ENCODE results near the gene RABGAP1L.

RABGAP1L gene

DNA sequence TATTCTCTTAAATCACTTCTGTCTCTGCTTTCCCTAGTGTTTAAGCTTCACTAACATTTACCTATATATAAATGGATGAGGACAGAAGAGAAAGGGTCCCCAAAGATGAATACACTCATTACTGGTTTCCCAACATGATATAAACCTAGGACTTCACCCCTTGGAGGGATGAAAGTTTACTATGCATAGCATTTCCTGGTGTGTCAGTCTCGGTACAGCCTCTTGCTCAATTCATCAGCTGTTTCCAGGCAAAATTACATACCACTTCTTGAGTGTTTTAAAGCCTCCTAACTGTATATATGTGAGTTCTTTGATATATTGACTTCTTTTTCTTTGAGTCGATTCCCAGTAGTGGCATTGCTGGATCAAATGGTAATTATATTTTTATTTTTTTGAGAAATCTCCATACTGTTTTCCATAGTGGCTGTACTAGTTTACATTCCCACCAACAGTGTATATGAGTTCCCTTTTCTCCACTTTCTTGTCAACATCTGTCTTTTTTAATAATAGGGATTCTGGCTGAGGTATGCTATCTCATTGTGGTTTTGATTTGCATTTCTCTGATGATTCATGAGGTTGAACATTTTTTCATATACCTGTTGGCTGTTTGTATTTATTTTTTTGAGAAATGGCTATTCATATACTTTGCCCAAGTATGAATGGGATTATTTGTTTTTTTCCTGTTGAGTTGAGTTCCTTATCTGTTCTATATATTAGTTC is 581.1 kb downstream of the RABGAP1L start:
- Histone ChIP-seq H3K9me3 (ENCODE audit: insufficient read depth, low read depth, low read length) (no peaks in the 10 kb centered on the region), H3K36me3 (ENCODE audit: insufficient read depth, low read depth, low read length) (no peaks in the 10 kb centered on the region), H3K4me3 (ENCODE audit: low read length) (no peak overlapping the region), H3K9ac (ENCODE audit: low read depth, low read length) (no peak overlapping the region), H3K27ac (ENCODE audit: low read length) (no peak overlapping the region), H3K27me3 (ENCODE audit: insufficient read depth, low read length) (no peaks in the 10 kb centered on the region), H3K4me1 (ENCODE audit: insufficient read depth, low read length) (peaks cover 3% of the 10 kb centered on the region; the same call in 1 of the 2 replicates)

DNA sequence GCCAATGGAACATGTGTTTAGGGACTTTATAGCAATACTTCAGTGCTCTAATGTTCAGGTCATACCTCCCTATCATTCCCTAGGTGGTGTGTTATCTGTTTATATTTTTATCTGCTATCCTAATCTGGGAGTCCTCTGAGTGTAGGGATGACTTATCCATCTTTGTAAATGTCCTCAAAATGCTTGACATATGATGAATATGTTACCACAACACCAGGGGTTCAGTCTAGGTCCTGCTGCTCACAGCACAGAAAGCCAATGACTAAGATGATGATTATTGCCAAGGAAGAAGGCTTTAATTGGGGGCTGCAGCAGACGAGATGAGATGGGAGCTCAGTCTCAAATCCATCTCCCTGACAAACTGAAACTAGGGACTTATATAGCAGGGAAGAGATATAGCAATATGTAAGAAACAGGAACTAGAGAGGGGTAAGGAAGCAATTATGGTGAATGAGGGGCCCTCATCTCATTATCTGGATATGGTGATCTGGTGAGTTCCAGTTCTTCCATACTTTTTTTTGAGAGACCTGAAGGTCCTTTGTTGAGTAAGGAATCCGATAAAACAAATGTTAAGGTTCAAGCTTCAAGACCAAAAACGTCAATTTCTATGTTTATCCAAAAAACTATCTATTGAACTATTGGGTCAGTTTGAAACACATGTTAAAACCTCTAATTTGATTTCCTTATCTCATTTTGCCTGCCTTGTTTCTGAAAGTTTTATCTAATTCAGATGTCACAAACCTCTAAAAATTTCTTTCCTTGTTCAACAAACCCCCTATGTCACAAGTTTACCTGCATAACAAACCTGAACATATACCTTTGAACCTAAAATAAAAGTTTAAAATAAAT is 583.7 kb downstream of the RABGAP1L start:
- Histone ChIP-seq H3K4me3 (ENCODE audit: low read length) (no peak overlapping the region), H3K27me3 (ENCODE audit: insufficient read depth, low read length) (no peaks in the 10 kb centered on the region), H3K4me1 (ENCODE audit: insufficient read depth, low read length) (no peaks in the 10 kb centered on the region), H3K9ac (ENCODE audit: low read depth, low read length) (no peak overlapping the region), H3K27ac (ENCODE audit: low read length) (no peak overlapping the region), H3K36me3 (ENCODE audit: insufficient read depth, low read depth, low read length) (no peaks in the 10 kb centered on the region), H3K9me3 (ENCODE audit: insufficient read depth, low read depth, low read length) (no peaks in the 10 kb centered on the region)

DNA sequence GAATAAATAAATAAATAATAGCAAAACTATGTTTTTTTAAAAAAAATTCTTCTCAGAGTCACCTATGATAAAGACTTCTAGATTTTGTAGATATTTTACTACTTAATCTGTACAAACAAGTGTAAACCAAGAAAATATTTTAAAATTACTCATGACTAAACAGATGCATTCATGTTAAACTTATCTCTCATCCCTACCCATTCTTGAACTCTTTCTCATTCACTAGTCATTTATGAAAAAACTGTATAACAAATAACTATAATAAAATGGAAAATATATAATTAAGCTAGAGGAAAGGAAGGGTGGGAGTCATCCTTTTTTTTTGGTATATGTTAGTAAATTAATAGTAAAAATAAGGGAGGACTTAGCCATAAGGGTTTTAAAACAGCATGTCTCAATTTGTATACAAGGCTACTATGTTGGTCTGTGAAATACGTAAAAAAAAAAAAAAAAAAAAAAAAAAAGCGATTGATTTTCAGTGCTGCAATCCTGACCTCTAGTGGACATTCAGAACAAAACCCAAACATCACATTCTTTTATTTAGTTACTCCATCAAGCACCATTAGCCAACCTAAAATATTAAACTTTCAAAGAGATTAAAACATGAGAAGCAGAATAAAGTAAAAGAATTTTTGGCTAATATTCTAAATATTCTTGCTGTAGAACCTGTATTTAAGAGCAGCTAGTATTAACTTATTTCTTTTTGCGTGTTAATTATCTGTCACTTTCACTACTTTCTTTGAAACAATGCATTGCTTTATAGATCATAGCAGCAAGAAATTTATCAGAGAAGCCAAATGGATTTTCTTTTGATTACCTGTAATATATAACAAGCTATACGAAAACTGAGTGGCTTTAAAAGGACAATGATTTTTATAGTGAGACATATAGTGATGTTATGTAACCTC is 584.6 kb downstream of the RABGAP1L start:
- H3K9me3 ChIP-seq (ENCODE audit: insufficient read depth, low read depth, low read length), result no peaks in the 10 kb centered on the region
- no peak overlapping the region for H3K27ac ChIP-seq (ENCODE audit: low read length)
- no peak overlapping the region for H3K4me3 ChIP-seq (ENCODE audit: low read length)
- H3K36me3 ChIP-seq (ENCODE audit: insufficient read depth, low read depth, low read length), result no peaks in the 10 kb centered on the region
- H3K27me3 ChIP-seq (ENCODE audit: insufficient read depth, low read length), result no peaks in the 10 kb centered on the region
- H3K9ac ChIP-seq (ENCODE audit: low read depth, low read length), result no peak overlapping the region
- H3K4me1 ChIP-seq (ENCODE audit: insufficient read depth, low read length), result no peaks in the 10 kb centered on the region

DNA sequence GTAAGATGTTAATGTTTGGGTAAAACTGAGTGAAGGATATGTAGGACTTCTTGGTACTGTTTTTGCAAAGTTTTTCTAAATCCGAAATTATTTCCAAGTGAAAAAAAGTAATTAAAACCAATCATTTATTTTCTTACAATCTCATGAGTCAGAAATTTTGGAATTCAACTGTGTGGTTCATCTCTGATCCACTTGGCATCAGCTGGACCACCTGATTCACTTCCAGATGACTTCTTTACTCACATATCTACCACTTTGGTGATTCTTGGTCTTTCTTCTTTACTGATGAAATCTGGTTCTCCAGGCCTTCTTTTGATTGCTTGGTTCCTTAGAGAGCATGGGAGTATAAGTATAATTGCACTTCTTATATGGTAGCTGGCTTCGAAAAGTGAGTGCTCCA is 585.6 kb downstream of the RABGAP1L start:
- Histone ChIP-seq H3K27me3 (ENCODE audit: insufficient read depth, low read length) (no peaks in the 10 kb centered on the region), H3K27ac (ENCODE audit: low read length) (no peak overlapping the region)

DNA sequence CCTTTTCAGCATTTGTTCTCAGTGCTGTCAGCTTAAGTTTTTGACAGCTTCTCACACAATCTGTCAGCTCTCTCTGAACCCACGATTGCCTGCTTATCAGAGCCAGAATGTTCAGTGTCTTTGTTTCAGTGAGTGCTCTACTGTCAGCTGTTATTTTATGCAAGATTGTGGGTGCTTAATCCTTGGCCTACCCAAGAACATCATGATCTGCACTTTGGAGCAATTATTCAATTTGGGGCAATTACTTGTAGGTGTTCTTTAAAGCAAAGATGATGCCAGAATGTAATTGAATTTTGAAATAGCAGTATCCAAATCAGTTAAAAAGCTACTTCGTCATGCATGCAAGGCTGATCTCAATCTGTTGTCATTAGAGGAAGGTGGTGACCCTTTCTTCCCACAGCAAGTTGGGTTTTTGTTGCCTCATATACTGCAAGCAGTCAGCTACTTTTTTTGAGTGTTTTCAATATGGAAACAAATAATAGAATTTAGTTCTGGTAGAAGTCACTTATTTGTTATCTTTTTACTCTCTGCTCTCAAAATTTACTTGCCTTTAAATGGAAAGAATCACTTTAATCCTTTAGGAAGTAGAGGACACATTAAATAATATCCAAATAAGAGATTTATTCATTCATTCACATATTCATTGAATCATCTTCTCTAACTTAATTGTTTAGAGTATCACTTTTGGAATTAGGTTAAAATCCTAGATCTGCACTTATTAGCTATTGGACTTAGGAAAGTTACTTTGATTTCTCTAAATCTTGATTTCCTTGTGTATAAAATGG is 586.9 kb downstream of the RABGAP1L start:
- Histone ChIP-seq H3K4me1 (ENCODE audit: insufficient read depth, low read length) (no peaks in the 10 kb centered on the region), H3K27me3 (ENCODE audit: insufficient read depth, low read length) (no peaks in the 10 kb centered on the region), H3K27ac (ENCODE audit: low read length) (no peak overlapping the region), H3K9me3 (ENCODE audit: insufficient read depth, low read depth, low read length) (no peaks in the 10 kb centered on the region), H3K9ac (ENCODE audit: low read depth, low read length) (no peak overlapping the region), H3K4me3 (ENCODE audit: low read length) (no peak overlapping the region), H3K36me3 (ENCODE audit: insufficient read depth, low read depth, low read length) (no peaks in the 10 kb centered on the region)

More for the DNA sequence above, 585.6 kb downstream of the RABGAP1L start:
- H3K4me1 ChIP-seq (ENCODE audit: insufficient read depth, low read length), result no peaks in the 10 kb centered on the region
- no peak overlapping the region for H3K4me3 ChIP-seq (ENCODE audit: low read length)
- no peaks in the 10 kb centered on the region for H3K9me3 ChIP-seq (ENCODE audit: insufficient read depth, low read depth, low read length)
- no peak overlapping the region for H3K9ac ChIP-seq (ENCODE audit: low read depth, low read length)
- no peaks in the 10 kb centered on the region for H3K36me3 ChIP-seq (ENCODE audit: insufficient read depth, low read depth, low read length)

DNA sequence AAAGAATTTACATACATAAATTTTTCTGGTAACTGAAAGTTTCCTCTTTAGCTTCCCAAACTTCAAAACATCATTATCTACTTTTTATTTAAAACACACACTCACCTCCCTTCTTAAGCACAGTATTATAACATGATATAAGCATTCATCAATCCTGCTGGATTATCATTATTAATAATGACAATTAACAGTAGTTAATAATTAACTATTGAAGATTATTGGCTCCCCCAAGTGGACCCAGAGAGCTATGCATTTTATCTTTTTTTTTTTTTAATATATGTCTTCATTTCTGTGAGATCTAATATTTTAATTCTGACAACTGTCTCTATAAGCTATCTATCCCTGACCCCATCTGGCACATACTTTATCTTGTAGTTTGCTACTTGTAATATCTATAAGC is 588.3 kb downstream of the RABGAP1L start:
- no peaks in the 10 kb centered on the region for H3K36me3 ChIP-seq (ENCODE audit: insufficient read depth, low read depth, low read length)
- no peak overlapping the region for H3K27ac ChIP-seq (ENCODE audit: low read length)
- no peak overlapping the region for H3K9ac ChIP-seq (ENCODE audit: low read depth, low read length)
- H3K9me3 ChIP-seq (ENCODE audit: insufficient read depth, low read depth, low read length), result no peaks in the 10 kb centered on the region
- H3K4me1 ChIP-seq (ENCODE audit: insufficient read depth, low read length), result no peaks in the 10 kb centered on the region
- H3K27me3 ChIP-seq (ENCODE audit: insufficient read depth, low read length), result no peaks in the 10 kb centered on the region
- no peak overlapping the region for H3K4me3 ChIP-seq (ENCODE audit: low read length)

DNA sequence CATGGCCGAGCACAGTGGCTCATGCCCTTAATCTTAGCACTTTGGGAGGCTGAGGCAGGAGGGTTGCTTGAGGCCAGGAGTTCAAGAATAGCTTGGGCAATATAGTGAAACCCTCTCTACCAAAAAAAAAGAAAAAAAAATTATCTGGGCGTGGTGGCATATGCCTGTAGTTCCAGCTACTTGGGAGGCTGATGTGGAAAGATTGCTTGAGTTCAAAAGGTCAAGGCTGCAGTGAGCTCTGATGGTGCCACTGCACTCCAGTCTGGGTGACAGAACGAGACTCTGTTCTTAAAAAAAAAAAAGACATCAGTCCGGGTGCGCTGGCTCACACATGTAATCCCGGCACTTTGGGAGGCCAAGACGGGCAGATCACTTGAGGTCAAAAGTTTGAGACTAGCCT is 589.3 kb downstream of the RABGAP1L start:
- H3K9me3 ChIP-seq (ENCODE audit: insufficient read depth, low read depth, low read length), result no peaks in the 10 kb centered on the region
- H3K36me3 ChIP-seq (ENCODE audit: insufficient read depth, low read depth, low read length), result no peaks in the 10 kb centered on the region
- H3K27me3 ChIP-seq (ENCODE audit: insufficient read depth, low read length), result no peaks in the 10 kb centered on the region
- H3K4me1 ChIP-seq (ENCODE audit: insufficient read depth, low read length), result no peaks in the 10 kb centered on the region
- no peak overlapping the region for H3K4me3 ChIP-seq (ENCODE audit: low read length)
- H3K9ac ChIP-seq (ENCODE audit: low read depth, low read length), result no peak overlapping the region
- no peak overlapping the region for H3K27ac ChIP-seq (ENCODE audit: low read length)

DNA sequence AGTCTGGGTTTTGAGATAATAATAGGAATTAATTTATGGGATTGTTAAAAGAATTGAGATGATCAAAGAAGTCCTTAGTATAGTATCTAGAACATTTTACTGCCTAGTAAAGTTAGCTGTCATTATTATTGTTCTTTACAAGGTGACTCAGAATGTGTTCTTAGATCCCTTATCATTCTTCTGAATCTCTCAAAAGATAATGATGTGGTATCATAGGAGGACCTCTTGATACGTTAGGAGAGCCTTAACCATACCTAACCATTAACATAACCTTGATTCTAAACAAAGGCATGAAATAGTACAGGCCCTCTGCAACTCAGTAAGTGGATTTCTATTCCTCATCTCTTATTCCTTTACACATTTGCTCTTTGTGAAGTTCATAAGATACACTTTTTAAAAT is 593.8 kb downstream of the RABGAP1L start:
- H3K9ac ChIP-seq (ENCODE audit: low read depth, low read length), result no peak overlapping the region
- H3K4me1 ChIP-seq (ENCODE audit: insufficient read depth, low read length), result no peaks in the 10 kb centered on the region
- no peaks in the 10 kb centered on the region for H3K9me3 ChIP-seq (ENCODE audit: insufficient read depth, low read depth, low read length)

DNA sequence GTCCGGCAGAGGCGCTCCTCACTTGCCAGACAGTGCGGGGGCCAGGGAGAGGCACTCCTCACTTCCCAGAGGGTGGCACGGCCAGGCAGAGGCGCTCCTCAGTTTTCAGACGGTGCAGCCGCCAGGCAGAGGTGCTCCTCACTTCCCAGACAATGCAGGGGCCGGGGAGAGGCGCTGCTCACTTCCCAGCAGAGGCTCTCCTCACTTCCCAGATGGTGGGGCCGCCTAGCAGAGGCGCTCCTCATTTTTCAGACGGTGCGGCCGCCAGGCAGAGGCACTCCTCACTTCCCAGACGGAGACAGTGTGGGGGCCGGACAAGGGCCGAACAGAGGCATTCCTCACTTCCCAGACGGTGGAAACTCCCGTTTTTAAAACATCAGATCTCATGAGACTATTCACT is 602.0 kb downstream of the RABGAP1L start:
- H3K4me1 ChIP-seq (ENCODE audit: insufficient read depth, low read length), result no peaks in the 10 kb centered on the region
- H3K27me3 ChIP-seq (ENCODE audit: insufficient read depth, low read length), result no peaks in the 10 kb centered on the region
- H3K4me3 ChIP-seq (ENCODE audit: low read length), result no peak overlapping the region
- no peaks in the 10 kb centered on the region for H3K36me3 ChIP-seq (ENCODE audit: insufficient read depth, low read depth, low read length)
- H3K9ac ChIP-seq (ENCODE audit: low read depth, low read length), result no peak overlapping the region
- no peak overlapping the region for H3K27ac ChIP-seq (ENCODE audit: low read length)
- H3K9me3 ChIP-seq (ENCODE audit: insufficient read depth, low read depth, low read length), result no peaks in the 10 kb centered on the region

More for the DNA sequence above, 593.8 kb downstream of the RABGAP1L start:
- H3K27ac ChIP-seq (ENCODE audit: low read length), result no peak overlapping the region
- H3K4me3 ChIP-seq (ENCODE audit: low read length), result no peak overlapping the region
- no peaks in the 10 kb centered on the region for H3K36me3 ChIP-seq (ENCODE audit: insufficient read depth, low read depth, low read length)
- no peaks in the 10 kb centered on the region for H3K27me3 ChIP-seq (ENCODE audit: insufficient read depth, low read length)

DNA sequence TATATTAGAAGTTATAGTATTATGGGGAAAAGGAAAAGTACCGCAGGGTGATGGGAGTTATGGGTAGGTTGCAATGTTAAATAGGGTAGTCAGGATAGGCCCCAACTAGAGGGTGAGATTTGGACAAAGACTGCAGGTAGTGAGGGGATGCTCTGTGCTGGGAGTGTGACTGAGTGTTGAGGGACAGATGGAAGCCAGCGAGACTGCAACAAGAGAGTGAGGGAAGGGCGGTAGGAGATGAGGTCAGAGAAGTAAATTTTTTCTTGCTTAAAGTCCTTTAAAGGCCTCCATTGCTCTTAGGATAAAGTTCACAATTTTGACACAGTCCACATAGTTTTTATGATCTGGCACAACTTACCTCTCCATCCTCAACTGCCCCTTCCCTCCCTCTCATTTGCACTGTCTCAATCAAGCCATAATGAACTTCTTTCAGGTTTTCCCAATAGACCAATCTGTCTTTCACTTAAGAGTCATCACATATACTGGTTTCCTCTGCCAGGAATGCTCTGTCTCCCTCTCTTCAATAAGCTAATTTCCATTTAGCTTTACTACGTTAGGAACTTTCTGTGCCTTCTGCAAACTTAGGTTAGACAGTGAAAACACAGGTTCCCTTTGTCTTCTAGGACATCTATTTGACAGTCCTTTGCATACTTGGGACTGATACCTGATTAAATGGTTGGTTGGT is 602.7 kb downstream of the RABGAP1L start:
- H3K4me1 ChIP-seq (ENCODE audit: insufficient read depth, low read length), result no peaks in the 10 kb centered on the region
- H3K27me3 ChIP-seq (ENCODE audit: insufficient read depth, low read length), result no peaks in the 10 kb centered on the region
- H3K36me3 ChIP-seq (ENCODE audit: insufficient read depth, low read depth, low read length), result no peaks in the 10 kb centered on the region
- no peak overlapping the region for H3K9ac ChIP-seq (ENCODE audit: low read depth, low read length)
- no peak overlapping the region for H3K27ac ChIP-seq (ENCODE audit: low read length)
- H3K9me3 ChIP-seq (ENCODE audit: insufficient read depth, low read depth, low read length), result no peaks in the 10 kb centered on the region
- no peak overlapping the region for H3K4me3 ChIP-seq (ENCODE audit: low read length)

Data from iPS-20b (cell line).